ENCODE data around the gene ILKAP.

The ILKAP gene

GRCh38 chr2:238233625-238234024 lies 30.1 kb upstream of the ILKAP start:
- TF ChIP-seq CTCF (conservative IDR thresholded peaks at IDR 0.05; ENCODE audit: low read depth, low read length) = no peak
- H3K4me3 ChIP-seq (IDR thresholded peaks at IDR 0.05; ENCODE audit: insufficient read depth, low read depth, low read length) = no peak overlapping the region
- no peak overlapping the region for H2AFZ ChIP-seq (ENCODE audit: low read depth)
- H3K27ac ChIP-seq = no peak overlapping the region
- H4K20me1 ChIP-seq (ENCODE audit: insufficient read depth) = no peaks in the 10 kb centered on the region; the same call in 1 of the 2 replicates
- H3K79me2 ChIP-seq (ENCODE audit: insufficient read depth, low read depth) = peaks cover 12% of the 10 kb centered on the region
- no peak overlapping the region for H3K9ac ChIP-seq
- H3K27me3 ChIP-seq (ENCODE audit: insufficient read depth, low read depth) = no peaks in the 10 kb centered on the region
- no peak overlapping the region for H3K4me2 ChIP-seq
- H3K4me1 ChIP-seq (ENCODE audit: low read depth, poor library complexity, severe bottlenecking) = peaks cover 15% of the 10 kb centered on the region
- no peaks in the 10 kb centered on the region for H3K36me3 ChIP-seq (ENCODE audit: insufficient read depth)

- Histone ChIP-seq H3K4me3 (IDR thresholded peaks at IDR 0.05; ENCODE audit: insufficient read depth, low read depth, low read length) (no peak overlapping the region), H4K20me1 (ENCODE audit: insufficient read depth) (no peaks in the 10 kb centered on the region), H3K36me3 (ENCODE audit: insufficient read depth) (no peaks in the 10 kb centered on the region), H2AFZ (ENCODE audit: low read depth) (no peak overlapping the region), H3K27ac (no peak overlapping the region), H3K9ac (no peak overlapping the region), H3K4me1 (ENCODE audit: low read depth, poor library complexity, severe bottlenecking) (no peaks in the 10 kb centered on the region), H3K4me2 (no peak overlapping the region), H3K79me2 (ENCODE audit: insufficient read depth, low read depth) (no peaks in the 10 kb centered on the region), H3K27me3 (ENCODE audit: insufficient read depth, low read depth) (no peaks in the 10 kb centered on the region)
- TF ChIP-seq CTCF (conservative IDR thresholded peaks at IDR 0.05; ENCODE audit: low read depth, low read length) = no peak
These were observed 28.3 kb upstream of the ILKAP start for GRCh38 chr2:238231809-238232208.

- Histone ChIP-seq H3K4me1 (ENCODE audit: low read depth, poor library complexity, severe bottlenecking) (no peaks in the 10 kb centered on the region), H3K36me3 (ENCODE audit: insufficient read depth) (no peaks in the 10 kb centered on the region), H3K79me2 (ENCODE audit: insufficient read depth, low read depth) (no peaks in the 10 kb centered on the region), H3K9ac (no peak overlapping the region), H3K4me2 (no peak overlapping the region), H3K27ac (no peak overlapping the region), H4K20me1 (ENCODE audit: insufficient read depth) (no peaks in the 10 kb centered on the region), H3K4me3 (IDR thresholded peaks at IDR 0.05; ENCODE audit: insufficient read depth, low read depth, low read length) (no peak overlapping the region), H2AFZ (ENCODE audit: low read depth) (no peak overlapping the region), H3K27me3 (ENCODE audit: insufficient read depth, low read depth) (no peaks in the 10 kb centered on the region)
- no peak for TF ChIP-seq CTCF (conservative IDR thresholded peaks at IDR 0.05; ENCODE audit: low read depth, low read length)
These were observed 27.8 kb upstream of the ILKAP start for GRCh38 chr2:238231251-238231793.

- H2AFZ ChIP-seq (ENCODE audit: low read depth) = no peak overlapping the region
- no peaks in the 10 kb centered on the region for H3K79me2 ChIP-seq (ENCODE audit: insufficient read depth, low read depth)
- no peaks in the 10 kb centered on the region for H3K27me3 ChIP-seq (ENCODE audit: insufficient read depth, low read depth)
- no peak overlapping the region for H3K9ac ChIP-seq
- H3K4me1 ChIP-seq (ENCODE audit: low read depth, poor library complexity, severe bottlenecking) = no peaks in the 10 kb centered on the region
- no peak overlapping the region for H3K4me2 ChIP-seq
- no peaks in the 10 kb centered on the region for H4K20me1 ChIP-seq (ENCODE audit: insufficient read depth)
- no peak overlapping the region for H3K27ac ChIP-seq
- no peak for TF ChIP-seq CTCF (conservative IDR thresholded peaks at IDR 0.05; ENCODE audit: low read depth, low read length)
- no peaks in the 10 kb centered on the region for H3K36me3 ChIP-seq (ENCODE audit: insufficient read depth)
- no peak overlapping the region for H3K4me3 ChIP-seq (IDR thresholded peaks at IDR 0.05; ENCODE audit: insufficient read depth, low read depth, low read length)
These were observed 27.2 kb upstream of the ILKAP start for GRCh38 chr2:238230699-238231098.
